GM12873 (cell line): ENCODE data around the gene CTNNA3.

Source experiments
- TF ChIP-seq, protein P1 (sequence below): IDR thresholded peaks from 2 replicates; pipeline ENCODE4 v1.5.1; 2012; ENCODE audit warnings: low read depth, mild to moderate bottlenecking, moderate library complexity, low read length, control low read depth; ENCODE audit not compliant: insufficient read depth; ENCODE audit errors: missing control alignments

CTNNA3 gene

GRCh38 chr10:67587771-67588170 lies 108.2 kb downstream of the CTNNA3 start:
- TF ChIP-seq, protein P1, sequence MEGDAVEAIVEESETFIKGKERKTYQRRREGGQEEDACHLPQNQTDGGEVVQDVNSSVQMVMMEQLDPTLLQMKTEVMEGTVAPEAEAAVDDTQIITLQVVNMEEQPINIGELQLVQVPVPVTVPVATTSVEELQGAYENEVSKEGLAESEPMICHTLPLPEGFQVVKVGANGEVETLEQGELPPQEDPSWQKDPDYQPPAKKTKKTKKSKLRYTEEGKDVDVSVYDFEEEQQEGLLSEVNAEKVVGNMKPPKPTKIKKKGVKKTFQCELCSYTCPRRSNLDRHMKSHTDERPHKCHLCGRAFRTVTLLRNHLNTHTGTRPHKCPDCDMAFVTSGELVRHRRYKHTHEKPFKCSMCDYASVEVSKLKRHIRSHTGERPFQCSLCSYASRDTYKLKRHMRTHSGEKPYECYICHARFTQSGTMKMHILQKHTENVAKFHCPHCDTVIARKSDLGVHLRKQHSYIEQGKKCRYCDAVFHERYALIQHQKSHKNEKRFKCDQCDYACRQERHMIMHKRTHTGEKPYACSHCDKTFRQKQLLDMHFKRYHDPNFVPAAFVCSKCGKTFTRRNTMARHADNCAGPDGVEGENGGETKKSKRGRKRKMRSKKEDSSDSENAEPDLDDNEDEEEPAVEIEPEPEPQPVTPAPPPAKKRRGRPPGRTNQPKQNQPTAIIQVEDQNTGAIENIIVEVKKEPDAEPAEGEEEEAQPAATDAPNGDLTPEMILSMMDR, result no peak

DNA sequence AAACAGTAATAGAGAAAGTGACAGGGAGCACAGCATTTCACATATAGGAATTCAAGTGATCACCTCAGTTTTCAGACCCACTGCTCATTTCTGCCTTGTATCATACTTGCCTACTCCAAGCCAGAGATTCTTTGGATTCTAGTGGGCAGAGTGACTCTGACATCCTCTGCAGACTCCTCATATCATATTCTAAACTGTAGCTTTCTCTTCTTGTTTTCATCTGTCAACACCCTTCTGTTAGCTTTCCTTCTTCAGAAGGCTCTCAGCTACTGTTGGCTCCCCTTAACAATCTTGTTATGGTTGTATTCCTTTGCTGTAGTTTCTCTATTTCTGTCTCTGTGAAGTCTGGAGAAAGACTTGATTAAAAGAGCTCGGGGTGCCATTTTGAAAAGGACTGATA lies 120.5 kb downstream of the CTNNA3 start:
- TF ChIP-seq, protein P1, result no peak

- TF ChIP-seq, protein P1, result no peak
These were observed 122.5 kb downstream of the CTNNA3 start for GRCh38 chr10:67573484-67573883.

DNA sequence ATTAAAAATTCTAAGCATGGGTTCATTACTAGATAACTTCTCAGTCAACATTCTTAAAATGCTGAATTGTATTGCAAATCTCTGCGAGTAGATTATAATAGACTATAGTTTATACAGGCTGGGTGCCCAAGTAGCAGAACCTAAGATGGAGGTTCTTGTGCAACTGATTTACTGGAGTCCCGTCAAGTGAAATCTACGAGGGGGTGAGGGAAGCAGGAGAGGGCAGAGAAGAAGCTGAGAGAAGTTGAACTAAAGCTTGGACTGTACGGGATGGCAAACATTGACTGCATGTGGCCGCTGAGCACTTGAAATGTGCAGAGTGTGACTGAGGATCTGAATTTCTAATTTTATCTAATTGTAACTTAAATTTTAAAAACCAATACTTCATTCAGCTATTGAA lies 124.5 kb downstream of the CTNNA3 start:
- TF ChIP-seq, protein P1, result no peak

- TF ChIP-seq, protein P1, result no peak
These were observed 142.7 kb downstream of the CTNNA3 start for GRCh38 chr10:67553254-67553653.

DNA sequence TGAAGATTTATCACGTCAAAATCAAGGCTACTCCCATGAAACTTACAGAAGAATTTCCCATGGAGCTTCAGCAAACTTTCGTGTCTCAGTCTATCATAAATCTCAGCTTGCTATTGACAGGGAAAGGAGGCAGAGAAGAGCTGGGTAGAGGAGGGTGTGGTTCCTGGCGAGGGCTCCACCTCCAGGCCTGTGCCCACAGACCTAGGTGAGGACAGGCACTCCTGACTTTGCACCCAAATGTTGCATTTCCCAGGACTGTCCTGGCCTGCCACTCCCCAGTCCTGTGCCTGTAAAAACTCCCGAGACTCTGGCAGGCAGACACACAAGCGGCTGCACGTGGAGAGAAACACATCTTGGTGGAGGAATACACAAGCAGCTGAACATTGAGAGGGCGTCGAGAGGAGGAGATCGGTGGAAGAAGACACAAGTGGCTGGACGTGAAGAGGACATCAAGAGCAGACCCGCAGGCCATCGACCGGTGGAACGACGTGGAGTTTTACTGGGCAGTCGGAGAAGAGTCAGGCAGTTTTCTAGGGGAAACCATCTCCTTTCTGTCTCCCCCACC lies 145.1 kb downstream of the CTNNA3 start:
- TF ChIP-seq, protein P1, result no peak

DNA sequence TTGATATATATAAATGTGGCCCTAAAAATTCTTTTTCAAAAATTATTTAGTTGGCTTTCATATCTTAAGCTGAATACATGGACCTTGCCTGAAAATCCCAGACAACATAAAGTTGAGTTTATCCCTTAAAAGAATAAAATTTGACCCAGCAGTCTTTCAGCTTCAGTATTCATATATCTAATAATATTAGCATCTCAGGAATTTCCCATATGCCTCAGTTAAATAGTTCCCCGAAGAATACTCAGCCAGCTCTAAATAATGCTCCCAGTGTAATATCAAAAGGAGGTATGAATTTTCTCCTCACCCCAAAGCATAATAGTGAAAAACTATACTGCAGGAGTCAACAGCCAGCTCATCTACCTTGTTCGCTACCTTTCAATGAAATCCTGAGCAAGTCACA lies 145.9 kb downstream of the CTNNA3 start:
- TF ChIP-seq, protein P1, result no peak
